Putamen (tissue), 1 donor: ENCODE measurements around the gene TRAF2.

Source experiments
- DNase-seq: peaks from one replicate; pipeline ENCODE4 v3.0.0-alpha.2; 2016; ENCODE audit warnings: low spot score

TRAF2 gene

GRCh38 chr9:136847088-136847825, 39.1 kb upstream of the TRAF2 start:
- DNase-seq: no peak

GRCh38 chr9:136847826-136848392, 38.4 kb upstream of the TRAF2 start:
- no peak for DNase-seq

- no peak for DNase-seq
Measured at GRCh38 chr9:136848393-136849037, 37.8 kb upstream of the TRAF2 start.

GRCh38 chr9:136849038-136849959, 37.0 kb upstream of the TRAF2 start, which contains the start of gene PHPT1:
Gene PHPT1 (plus strand): TSS chr9:136849409. CDS start chr9:136849431, 22 bp downstream.
- peak; percentile 99 for DNase-seq

GRCh38 chr9:136849960-136850865, 36.1 kb upstream of the TRAF2 start:
- no peak for DNase-seq

GRCh38 chr9:136850866-136851775, 35.2 kb upstream of the TRAF2 start:
- no peak for DNase-seq

GRCh38 chr9:136851941-136852663, 34.2 kb upstream of the TRAF2 start, which contains the start of gene MAMDC4:
Gene MAMDC4 (plus strand): TSS chr9:136852346. CDS start chr9:136852417, 71 bp downstream.
- DNase-seq: no peak

GRCh38 chr9:136852664-136853595, 33.4 kb upstream of the TRAF2 start:
- no peak for DNase-seq

GRCh38 chr9:136853596-136854112, 32.7 kb upstream of the TRAF2 start:
- no peak for DNase-seq

- no peak for DNase-seq
Measured at GRCh38 chr9:136854113-136854841, 32.0 kb upstream of the TRAF2 start.

GRCh38 chr9:136854842-136855460, 31.4 kb upstream of the TRAF2 start:
- DNase-seq: no peak

GRCh38 chr9:136855461-136856078, 30.7 kb upstream of the TRAF2 start:
- DNase-seq: no peak

GRCh38 chr9:136856079-136856476, 30.2 kb upstream of the TRAF2 start:
- DNase-seq: no peak

- no peak for DNase-seq
Measured at GRCh38 chr9:136856541-136857141, 29.7 kb upstream of the TRAF2 start.

GRCh38 chr9:136857166-136857565, 29.1 kb upstream of the TRAF2 start:
- no peak for DNase-seq
